ENCODE measurements around the gene EFNA5.

GRCh38 chr5:107646418-107646817 lies 24.3 kb downstream of the EFNA5 start:
- TF ChIP-seq CTCF (IDR thresholded peaks at IDR 0.05) (no peak), POLR2AphosphoS5 (IDR thresholded peaks at IDR 0.05) (no peak)

Measured in prostate gland (tissue), 2 donors.